ENCODE data around the gene STK38L. TPM values are rescaled to one million over a fixed set of nuclear protein-coding genes. Genes with fewer than 3 reads are reported as not detected.

The STK38L gene
- total and polyA plus RNA-seq, 2 of the 8 experiments (the other 6 are each of a cell fraction or from before 2014, with no cell fraction given), result 8.1 to 63.6 TPM

- H3K23ac ChIP-seq (ENCODE audit: insufficient read length), result no peak overlapping the region
- DNase-seq (ENCODE audit: low read depth in 1 of 2, low spot score in 2 of 2) (no peak), FAIRE-seq (no peak)
- no peaks in the 10 kb centered on the region for H3K79me2 ChIP-seq (ENCODE audit: control insufficient read depth in 1 of 2, insufficient read depth in 2 of 2, low read length in 2 of 2)
- no peak overlapping the region for H2BK12ac ChIP-seq (ENCODE audit: low read depth, low read length)
- no peak overlapping the region for H3K56ac ChIP-seq (replicated peaks; ENCODE audit: insufficient read length, low read depth, low read length)
- H2BK20ac ChIP-seq (ENCODE audit: low read length), result no peak overlapping the region
- H2BK5ac ChIP-seq (ENCODE audit: low read depth, low read length), result no peak overlapping the region
- H3K9me3 ChIP-seq (ENCODE audit: insufficient read depth in 2 of 2, low read depth in 1 of 2, low read length in 1 of 2), result no peaks in the 10 kb centered on the region
- H3K4me3 ChIP-seq (ENCODE audit: extremely low read depth in 1 of 4, insufficient read depth in 2 of 4, low read depth in 3 of 4, low read length in 4 of 4), result no peak overlapping the region
- H3K4ac ChIP-seq (replicated peaks; ENCODE audit: insufficient read length, low read depth, low read length), result no peak overlapping the region
- H3K14ac ChIP-seq (ENCODE audit: insufficient read length), result no peak overlapping the region
- CTCF ChIA-PET (ENCODE audit: partially characterized antibody), result interaction anchor here (5.1 kb wide), 1 partner anchor 13 kb away, joined by 31 read pairs; no protein-coding TSS in a partner anchor
- H3K4me1 ChIP-seq (replicated peaks in 1 of 4; ENCODE audit: control insufficient read depth in 3 of 4, insufficient read depth in 4 of 4, low read length in 3 of 4), result no peaks in the 10 kb centered on the region
- H3K27ac ChIP-seq (ENCODE audit: low read depth, low read length), result no peak overlapping the region
- no peaks in the 10 kb centered on the region for H4K20me1 ChIP-seq (replicated peaks in 1 of 2; ENCODE audit: control insufficient read depth in 1 of 2, insufficient read depth in 2 of 2, low read length in 2 of 2)
- POLR2A ChIA-PET (ENCODE audit: partially characterized antibody), result no interaction called here
- H3K27me3 ChIP-seq (replicated peaks in 1 of 4; ENCODE audit: control insufficient read depth in 3 of 4, extremely low read depth in 1 of 4, insufficient read depth in 3 of 4, low read length in 3 of 4), result no peaks in the 10 kb centered on the region
- H4K8ac ChIP-seq (ENCODE audit: extremely low read depth, insufficient read depth, low read length), result no peak overlapping the region
- H3K18ac ChIP-seq (ENCODE audit: extremely low read depth, low read length), result no peak overlapping the region
- H3K36me3 ChIP-seq (ENCODE audit: control insufficient read depth in 2 of 4, insufficient read depth in 4 of 4, low read length in 3 of 4), result peaks cover 0 to 23% (median 11%) of the 10 kb centered on the region in 4 experiments; a peak in 6 of 8 replicates
- H2AK5ac ChIP-seq (ENCODE audit: low read depth, low read length), result no peak overlapping the region
- WGBS, 2 experiments (ENCODE audit: extremely low coverage in 1 of 2, insufficient coverage in 1 of 2, insufficient read length in 1 of 2, insufficient replicate concordance in 2 of 2, low coverage in 1 of 2, low lambda C conversion rate in 2 of 2, missing lambda C conversion rate in 1 of 2), result 89% methylated on average over 2 of the region's 2 CpGs; no CpG with 5 or more reads in 1 of the 2 experiments
- no peak overlapping the region for H4K91ac ChIP-seq (replicated peaks; ENCODE audit: insufficient read length, low read length)
- no peak overlapping the region for H4K5ac ChIP-seq (ENCODE audit: insufficient read length, low read depth, low read length)
- no peak overlapping the region for H2BK15ac ChIP-seq (ENCODE audit: low read length)
- no peak overlapping the region for H3K9ac ChIP-seq (replicated peaks in 1 of 4; ENCODE audit: extremely low read depth in 1 of 4, low read depth in 3 of 4, low read length in 3 of 4)
- no peak overlapping the region for H2AFZ ChIP-seq (ENCODE audit: low read length)
- H3K23me2 ChIP-seq (ENCODE audit: low read depth, low read length), result no peaks in the 10 kb centered on the region
- no peak overlapping the region for H2BK120ac ChIP-seq (replicated peaks; ENCODE audit: low read depth, low read length)
- no peak overlapping the region for H3K4me2 ChIP-seq (ENCODE audit: insufficient read depth in 1 of 2, low read depth in 2 of 2, low read length in 2 of 2)
- H3K79me1 ChIP-seq (ENCODE audit: low read depth, low read length), result no peaks in the 10 kb centered on the region
- TF ChIP-seq RFX5 (IDR thresholded peaks at IDR 0.05; ENCODE audit: borderline replicate concordance, low read depth, low read length), result no peak
- TF ChIP-seq CBX5 (IDR thresholded peaks at IDR 0.05; ENCODE audit: low read depth, low read length), result no peak
- no peak for TF ChIP-seq JUN (IDR thresholded peaks at IDR 0.05; ENCODE audit: low read depth, low read length)
- no peak for TF ChIP-seq KDM5A (IDR thresholded peaks at IDR 0.05; ENCODE audit: low read length)
- TF ChIP-seq JUND (IDR thresholded peaks at IDR 0.05; ENCODE audit: low read length), result no peak
- TF ChIP-seq KDM4A (IDR thresholded peaks at IDR 0.05; ENCODE audit: low read depth, low read length, severe bottlenecking), result no peak
- TF ChIP-seq SUZ12 (IDR thresholded peaks at IDR 0.05; ENCODE audit: low read length), result no peak
- no peak for TF ChIP-seq NRF1 (IDR thresholded peaks at IDR 0.05; ENCODE audit: low read depth, low read length)
- no peak for TF ChIP-seq POLR2AphosphoS5 (IDR thresholded peaks at IDR 0.05; ENCODE audit: low read depth, low read length)
- TF ChIP-seq EP300 (IDR thresholded peaks at IDR 0.05; ENCODE audit: borderline replicate concordance in 1 of 2, low read depth in 2 of 2, low read length in 2 of 2), result no peak
- no peak for TF ChIP-seq SIN3A (conservative IDR thresholded peaks at IDR 0.05 in 1 of 2, IDR thresholded peaks at IDR 0.05 in 1 of 2; ENCODE audit: low read depth in 1 of 2, low read length in 2 of 2)
- TF ChIP-seq TCF12 (IDR thresholded peaks at IDR 0.05; ENCODE audit: low read depth, low read length), result no peak
- no peak for TF ChIP-seq BACH1 (IDR thresholded peaks at IDR 0.05; ENCODE audit: low read length)
- no peak for TF ChIP-seq GTF2F1 (IDR thresholded peaks at IDR 0.05; ENCODE audit: borderline replicate concordance, low read depth, low read length)
These were observed 65.4 kb downstream of the STK38L start for GRCh38 chr12:27309293-27309994.

All from H1 (cell line).